C4-2B (cell line): ENCODE data around the gene BRSK2.

Source experiments
- H3K27ac ChIP-seq: fragments of 450-650 bp; 2 replicates; pipeline ENCODE4 v1.5.1; 2017
- CTCF ChIP-seq: fragments of 450-650 bp; conservative IDR thresholded peaks from 2 replicates; pipeline ENCODE4 v1.5.1; 2017; ENCODE audit warnings: mild to moderate bottlenecking
- ZFX ChIP-seq: fragments of 450-650 bp; IDR thresholded peaks from 2 replicates; pipeline ENCODE4 v1.6.1; 2017

The BRSK2 gene

GRCh38 chr11:1373536-1374214 is 16.1 kb upstream of the BRSK2 start:
- no peak overlapping the region for H3K27ac ChIP-seq
- no peak for TF ChIP-seq CTCF
- no peak for TF ChIP-seq ZFX

- H3K27ac ChIP-seq, result no peak overlapping the region
- TF ChIP-seq ZFX, result no peak
- TF ChIP-seq CTCF, result no peak
These were observed 14.4 kb upstream of the BRSK2 start for GRCh38 chr11:1375161-1375954.

- no peak for TF ChIP-seq CTCF
- no peak for TF ChIP-seq ZFX
- no peak overlapping the region for H3K27ac ChIP-seq
These were observed 13.8 kb upstream of the BRSK2 start for GRCh38 chr11:1375955-1376258.

GRCh38 chr11:1377231-1377780 is 12.4 kb upstream of the BRSK2 start:
- TF ChIP-seq ZFX (no peak), CTCF (no peak)
- H3K27ac ChIP-seq, result no peak overlapping the region

GRCh38 chr11:1381793-1382425 is 7.8 kb upstream of the BRSK2 start:
- H3K27ac ChIP-seq, result no peak overlapping the region; the same call in 1 of the 2 replicates
- no peak for TF ChIP-seq CTCF
- TF ChIP-seq ZFX, result no peak

- TF ChIP-seq CTCF (no peak), ZFX (no peak)
- peak overlapping the region; percentile 68 for H3K27ac ChIP-seq
These were observed 7.3 kb upstream of the BRSK2 start for GRCh38 chr11:1382429-1382828.
